ENCODE measurements around the gene ATRNL1. TPM values are rescaled to one million over a fixed set of nuclear protein-coding genes. Genes with fewer than 3 reads are reported as not detected.

The ATRNL1 gene
- polyA plus RNA-seq, 2 of the 4 experiments (the other 2 are of a cell fraction), result 0.13 to 0.34 TPM

DNA sequence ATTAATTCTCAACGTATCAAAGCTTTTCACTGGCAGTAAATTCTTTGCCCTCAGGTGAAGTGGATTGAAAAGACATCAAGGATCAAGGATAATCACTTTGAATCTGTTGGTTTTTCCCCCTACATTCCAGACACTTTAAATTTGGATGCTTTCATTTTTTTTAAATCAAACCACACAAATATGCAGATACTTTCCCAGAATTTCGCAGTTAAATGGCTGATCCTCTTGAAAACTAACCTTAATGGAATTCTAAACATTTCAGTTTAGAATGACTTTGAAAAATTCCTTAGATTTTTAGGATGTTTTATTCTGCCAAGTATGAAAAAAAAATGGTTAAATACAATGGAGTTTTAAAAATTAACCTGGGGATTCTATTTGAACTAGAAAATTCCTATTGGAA is 853.9 kb downstream of the ATRNL1 start:
- H3K4me2 ChIP-seq, result peak overlapping the region; percentile 30
- H3K4me3 ChIP-seq, result no peak overlapping the region
- CTCF ChIA-PET, result interaction anchor here (1.6 kb wide), 1 partner anchor 116 kb away, joined by 3 read pairs; no protein-coding TSS in a partner anchor
- no peaks in the 10 kb centered on the region; the same call in 2 of the 3 replicates for H3K9me3 ChIP-seq
- peaks cover 32% of the 10 kb centered on the region for H3K4me1 ChIP-seq
- ATAC-seq (no peak), FAIRE-seq (no peak), DNase-seq (ENCODE audit: low read depth in 1 of 2, low spot score in 1 of 2) (peak in 1 of 2 experiments; percentile 11)
- WGBS (ENCODE audit: missing lambda C conversion rate), result 2% methylated on average over 2 of the region's 2 CpGs
- POLR2A ChIA-PET, result no interaction called here
- H3K27ac ChIP-seq, result peak overlapping the region in 1 of 2 experiments; percentile 63; a peak in 3 of 6 replicates
- TF ChIP-seq EP300 (IDR thresholded peaks at IDR 0.05), result peak in 1 of 2 experiments; percentile 49; a peak in 2 of 5 replicates
- TF ChIP-seq BHLHE40 (IDR thresholded peaks at IDR 0.05; ENCODE audit: low read depth, low read length), result no peak
- TF ChIP-seq, protein P1, sequence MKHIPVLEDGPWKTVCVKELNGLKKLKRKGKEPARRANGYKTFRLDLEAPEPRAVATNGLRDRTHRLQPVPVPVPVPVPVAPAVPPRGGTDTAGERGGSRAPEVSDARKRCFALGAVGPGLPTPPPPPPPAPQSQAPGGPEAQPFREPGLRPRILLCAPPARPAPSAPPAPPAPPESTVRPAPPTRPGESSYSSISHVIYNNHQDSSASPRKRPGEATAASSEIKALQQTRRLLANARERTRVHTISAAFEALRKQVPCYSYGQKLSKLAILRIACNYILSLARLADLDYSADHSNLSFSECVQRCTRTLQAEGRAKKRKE (CRISPR knock-in tag; IDR thresholded peaks at IDR 0.05; ENCODE audit: low read depth), result no peak
- peak; percentile 77; the same call in 1 of the 2 replicates for TF ChIP-seq GATA3 (IDR thresholded peaks at IDR 0.05; ENCODE audit: borderline replicate concordance)
- 0 out of 3 replicates have a peak, but pooled peaks have one; percentile 7 for TF ChIP-seq SMC3 (IDR thresholded peaks at IDR 0.05)
- TF ChIP-seq, protein P2, sequence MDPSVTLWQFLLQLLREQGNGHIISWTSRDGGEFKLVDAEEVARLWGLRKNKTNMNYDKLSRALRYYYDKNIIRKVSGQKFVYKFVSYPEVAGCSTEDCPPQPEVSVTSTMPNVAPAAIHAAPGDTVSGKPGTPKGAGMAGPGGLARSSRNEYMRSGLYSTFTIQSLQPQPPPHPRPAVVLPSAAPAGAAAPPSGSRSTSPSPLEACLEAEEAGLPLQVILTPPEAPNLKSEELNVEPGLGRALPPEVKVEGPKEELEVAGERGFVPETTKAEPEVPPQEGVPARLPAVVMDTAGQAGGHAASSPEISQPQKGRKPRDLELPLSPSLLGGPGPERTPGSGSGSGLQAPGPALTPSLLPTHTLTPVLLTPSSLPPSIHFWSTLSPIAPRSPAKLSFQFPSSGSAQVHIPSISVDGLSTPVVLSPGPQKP (IDR thresholded peaks at IDR 0.05; ENCODE audit: low read depth, low read length), result no peak
- TF ChIP-seq NFE2L2 (conservative IDR thresholded peaks at IDR 0.05; ENCODE audit: low read length), result no peak
- 0 out of 5 replicates have a peak, but pooled peaks of 1 of the 2 experiments have one; percentile 11 for TF ChIP-seq RAD21 (conservative IDR thresholded peaks at IDR 0.05 in 1 of 2, IDR thresholded peaks at IDR 0.05 in 1 of 2)
- peak; percentile 33; the same call in 1 of the 2 replicates for TF ChIP-seq JUNB (IDR thresholded peaks at IDR 0.05)

DNA sequence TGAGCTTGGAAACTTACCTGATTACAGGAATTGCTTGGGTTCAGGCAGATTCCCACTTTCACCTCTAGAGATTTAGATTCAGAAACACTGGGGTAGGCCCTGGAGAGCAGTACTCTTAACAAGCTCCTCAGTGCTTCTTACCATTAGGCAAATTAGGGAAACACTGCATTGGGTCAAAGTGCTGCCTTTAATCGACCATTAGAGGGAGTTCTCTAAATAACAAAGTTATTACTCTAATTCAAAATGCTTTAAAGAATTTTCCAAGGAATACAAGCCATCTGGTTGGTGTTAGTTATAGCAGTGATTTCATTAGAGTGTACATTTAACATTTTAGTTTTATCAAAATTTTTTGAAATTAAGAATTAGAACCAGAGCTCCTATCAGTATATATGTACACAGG is 855.3 kb downstream of the ATRNL1 start:
- no peak for TF ChIP-seq RNF2 (IDR thresholded peaks at IDR 0.05; ENCODE audit: borderline replicate concordance, low read depth)
- TF ChIP-seq ZSCAN20 (CRISPR knock-in tag; IDR thresholded peaks at IDR 0.05), result no peak
- no peak for TF ChIP-seq RFX5 (IDR thresholded peaks at IDR 0.05)
- TF ChIP-seq, protein P3, sequence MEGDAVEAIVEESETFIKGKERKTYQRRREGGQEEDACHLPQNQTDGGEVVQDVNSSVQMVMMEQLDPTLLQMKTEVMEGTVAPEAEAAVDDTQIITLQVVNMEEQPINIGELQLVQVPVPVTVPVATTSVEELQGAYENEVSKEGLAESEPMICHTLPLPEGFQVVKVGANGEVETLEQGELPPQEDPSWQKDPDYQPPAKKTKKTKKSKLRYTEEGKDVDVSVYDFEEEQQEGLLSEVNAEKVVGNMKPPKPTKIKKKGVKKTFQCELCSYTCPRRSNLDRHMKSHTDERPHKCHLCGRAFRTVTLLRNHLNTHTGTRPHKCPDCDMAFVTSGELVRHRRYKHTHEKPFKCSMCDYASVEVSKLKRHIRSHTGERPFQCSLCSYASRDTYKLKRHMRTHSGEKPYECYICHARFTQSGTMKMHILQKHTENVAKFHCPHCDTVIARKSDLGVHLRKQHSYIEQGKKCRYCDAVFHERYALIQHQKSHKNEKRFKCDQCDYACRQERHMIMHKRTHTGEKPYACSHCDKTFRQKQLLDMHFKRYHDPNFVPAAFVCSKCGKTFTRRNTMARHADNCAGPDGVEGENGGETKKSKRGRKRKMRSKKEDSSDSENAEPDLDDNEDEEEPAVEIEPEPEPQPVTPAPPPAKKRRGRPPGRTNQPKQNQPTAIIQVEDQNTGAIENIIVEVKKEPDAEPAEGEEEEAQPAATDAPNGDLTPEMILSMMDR (IDR thresholded peaks at IDR 0.05), result no peak; the same call in 2 of the 3 replicates
- TF ChIP-seq JUNB (IDR thresholded peaks at IDR 0.05), result no peak
- TF ChIP-seq EP300 (IDR thresholded peaks at IDR 0.05), result no peak
- no peak for TF ChIP-seq JUN (IDR thresholded peaks at IDR 0.05)
- TF ChIP-seq, protein P1 (CRISPR knock-in tag; IDR thresholded peaks at IDR 0.05; ENCODE audit: low read depth), result no peak
- no peak for TF ChIP-seq RAD21 (conservative IDR thresholded peaks at IDR 0.05 in 1 of 2, IDR thresholded peaks at IDR 0.05 in 1 of 2)
- TF ChIP-seq CHD2 (IDR thresholded peaks at IDR 0.05; ENCODE audit: low read length, partially characterized antibody), result no peak
- CTCF ChIA-PET, result interaction anchor here (1.6 kb wide), 1 partner anchor 115 kb away, joined by 3 read pairs; no protein-coding TSS in a partner anchor
- WGBS (ENCODE audit: missing lambda C conversion rate), result 10% methylated on average over 1 of the region's 1 CpG
- peak; percentile 23 to 57; a peak in 2 of 6 replicates for ATAC-seq
- Histone ChIP-seq H3K4me2 (no peak overlapping the region), H3K9me3 (no peaks in the 10 kb centered on the region), H3K4me3 (no peak overlapping the region), H3K27ac (peak overlapping the region; percentile 61 to 85; a peak in 4 of 6 replicates), H3K4me1 (peaks cover 40% of the 10 kb centered on the region)
- DNase-seq (ENCODE audit: low read depth in 1 of 2, low spot score in 1 of 2), result peak in 1 of 2 experiments; percentile 13
- FAIRE-seq, result no peak
- POLR2A ChIA-PET, result no interaction called here

DNA sequence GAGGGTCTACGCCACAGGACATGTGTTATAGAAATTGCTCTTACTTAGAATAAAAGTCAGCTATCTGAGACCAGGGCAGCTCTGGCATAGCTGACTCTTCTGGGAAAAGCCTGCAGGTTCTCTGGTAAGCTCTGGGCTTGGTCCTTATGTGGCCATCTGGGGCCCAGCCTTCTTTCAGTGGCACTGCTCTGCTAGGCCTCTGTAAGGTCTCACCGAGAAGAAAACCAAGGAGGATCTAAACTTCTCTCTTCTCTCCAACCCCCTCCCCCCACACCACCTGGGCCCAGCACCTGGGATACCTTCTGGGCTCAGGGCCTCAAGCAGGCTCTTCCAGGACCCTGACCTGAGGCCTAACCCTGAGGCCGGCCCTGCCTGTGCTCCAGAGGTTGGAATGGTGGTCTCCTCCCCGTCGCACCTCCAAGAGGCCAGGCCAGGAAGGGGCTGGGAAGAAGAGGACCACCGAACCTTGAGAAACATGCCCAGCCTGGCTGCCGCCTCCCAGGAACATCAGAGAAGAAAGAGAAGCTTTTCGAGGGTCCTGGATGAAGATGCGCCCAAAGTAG is 856.2 kb downstream of the ATRNL1 start:
- no peaks in the 10 kb centered on the region for H3K9me3 ChIP-seq
- no peak for ATAC-seq
- DNase-seq (ENCODE audit: low read depth in 1 of 2, low spot score in 1 of 2), result no peak
- H3K27ac ChIP-seq, result peak overlapping the region in 1 of 2 experiments; percentile 59; a peak in 2 of 6 replicates
- ChIA-PET POLR2A (no interaction called here), CTCF (interaction anchor here (1.0 kb wide), 1 partner anchor 16 kb away, joined by 3 read pairs; no protein-coding TSS in a partner anchor)
- peaks cover 42% of the 10 kb centered on the region for H3K4me1 ChIP-seq
- no peak for TF ChIP-seq NPAS2 (CRISPR knock-in tag; IDR thresholded peaks at IDR 0.05; ENCODE audit: borderline replicate concordance)
- no peak for TF ChIP-seq JUNB (IDR thresholded peaks at IDR 0.05)
- TF ChIP-seq, protein P4, sequence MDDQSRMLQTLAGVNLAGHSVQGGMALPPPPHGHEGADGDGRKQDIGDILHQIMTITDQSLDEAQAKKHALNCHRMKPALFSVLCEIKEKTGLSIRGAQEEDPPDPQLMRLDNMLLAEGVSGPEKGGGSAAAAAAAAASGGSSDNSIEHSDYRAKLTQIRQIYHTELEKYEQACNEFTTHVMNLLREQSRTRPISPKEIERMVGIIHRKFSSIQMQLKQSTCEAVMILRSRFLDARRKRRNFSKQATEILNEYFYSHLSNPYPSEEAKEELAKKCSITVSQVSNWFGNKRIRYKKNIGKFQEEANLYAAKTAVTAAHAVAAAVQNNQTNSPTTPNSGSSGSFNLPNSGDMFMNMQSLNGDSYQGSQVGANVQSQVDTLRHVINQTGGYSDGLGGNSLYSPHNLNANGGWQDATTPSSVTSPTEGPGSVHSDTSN (IDR thresholded peaks at IDR 0.05), result no peak
- TF ChIP-seq, protein P5, sequence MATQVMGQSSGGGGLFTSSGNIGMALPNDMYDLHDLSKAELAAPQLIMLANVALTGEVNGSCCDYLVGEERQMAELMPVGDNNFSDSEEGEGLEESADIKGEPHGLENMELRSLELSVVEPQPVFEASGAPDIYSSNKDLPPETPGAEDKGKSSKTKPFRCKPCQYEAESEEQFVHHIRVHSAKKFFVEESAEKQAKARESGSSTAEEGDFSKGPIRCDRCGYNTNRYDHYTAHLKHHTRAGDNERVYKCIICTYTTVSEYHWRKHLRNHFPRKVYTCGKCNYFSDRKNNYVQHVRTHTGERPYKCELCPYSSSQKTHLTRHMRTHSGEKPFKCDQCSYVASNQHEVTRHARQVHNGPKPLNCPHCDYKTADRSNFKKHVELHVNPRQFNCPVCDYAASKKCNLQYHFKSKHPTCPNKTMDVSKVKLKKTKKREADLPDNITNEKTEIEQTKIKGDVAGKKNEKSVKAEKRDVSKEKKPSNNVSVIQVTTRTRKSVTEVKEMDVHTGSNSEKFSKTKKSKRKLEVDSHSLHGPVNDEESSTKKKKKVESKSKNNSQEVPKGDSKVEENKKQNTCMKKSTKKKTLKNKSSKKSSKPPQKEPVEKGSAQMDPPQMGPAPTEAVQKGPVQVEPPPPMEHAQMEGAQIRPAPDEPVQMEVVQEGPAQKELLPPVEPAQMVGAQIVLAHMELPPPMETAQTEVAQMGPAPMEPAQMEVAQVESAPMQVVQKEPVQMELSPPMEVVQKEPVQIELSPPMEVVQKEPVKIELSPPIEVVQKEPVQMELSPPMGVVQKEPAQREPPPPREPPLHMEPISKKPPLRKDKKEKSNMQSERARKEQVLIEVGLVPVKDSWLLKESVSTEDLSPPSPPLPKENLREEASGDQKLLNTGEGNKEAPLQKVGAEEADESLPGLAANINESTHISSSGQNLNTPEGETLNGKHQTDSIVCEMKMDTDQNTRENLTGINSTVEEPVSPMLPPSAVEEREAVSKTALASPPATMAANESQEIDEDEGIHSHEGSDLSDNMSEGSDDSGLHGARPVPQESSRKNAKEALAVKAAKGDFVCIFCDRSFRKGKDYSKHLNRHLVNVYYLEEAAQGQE (IDR thresholded peaks at IDR 0.05), result no peak
- no peak overlapping the region for H3K4me2 ChIP-seq
- H3K4me3 ChIP-seq, result no peak overlapping the region
- FAIRE-seq, result no peak
- WGBS (ENCODE audit: missing lambda C conversion rate), result 75% methylated on average over 9 of the region's 9 CpGs

All from A549 (cell line).